K562 (cell line): ENCODE measurements around the gene ATXN7. TPM values are rescaled to one million over a fixed set of nuclear protein-coding genes. Genes with fewer than 3 reads are reported as not detected.

Source experiments
- CHD2 ChIP-seq: IDR thresholded peaks from 2 replicates; pipeline ENCODE4 v1.6.1; 2011; ENCODE audit warnings: low read depth, low read length
- CTCF ChIP-seq, 3 experiments: IDR thresholded peaks in 2 of 3; conservative IDR thresholded peaks in 1 of 3; 2 replicates each; pipeline ENCODE4 v1.5.1; 2011 to 2012; ENCODE audit warnings: low read length in 3 of 3, mild to moderate bottlenecking in 3 of 3, control low read depth in 2 of 3, improper control_type of control experiment in 1 of 3, inconsistent platforms in 1 of 3, low read depth in 1 of 3, mixed read lengths in 1 of 3, moderate library complexity in 1 of 3; ENCODE audit not compliant: insufficient read depth in 2 of 3
- HOMEZ ChIP-seq: fragments of 250-450 bp; sonication (Bioruptor Pico); IDR thresholded peaks from 2 replicates; pipeline ENCODE4 v1.4.0; 2020; ENCODE audit warnings: mild to moderate bottlenecking, moderate library complexity
- RBM25 ChIP-seq: fragments of 200-400 bp; formaldehyde crosslinking; IDR thresholded peaks from 2 replicates; pipeline ENCODE4 v1.6.1; 2018; ENCODE audit warnings: low read length, low read depth, moderate library complexity; ENCODE audit not compliant: severe bottlenecking
- polyA plus RNA-seq, 8 experiments: library from polyadenylated mRNA; depleted of rRNA in 4 of 8; stranded (reverse) in 5 of 8; unstranded in 3 of 8; fragments of >200 nt; fragmentation: Nextera tagmentation in 2 of 8; fragmentation: Illumina TruSeq in 1 of 8; extraction: Ambion mirVana in 2 of 8; extraction: Trizol in 1 of 8; gene quantifications; 2 replicates each; pipeline versions ENCODE4 v1.2.1 to v1.2.3, GENCODE V29; 2011 to 2014; ENCODE audit warnings: inconsistent platforms in 1 of 8, missing spikeins in 1 of 8
- total RNA-seq, 7 experiments: library from RNA; depleted of rRNA in 6 of 7; stranded (reverse); fragments of >200 nt in 6 of 7; fragmentation: Illumina TruSeq in 2 of 7; extraction: Trizol in 2 of 7; gene quantifications; 2 replicates each; pipeline versions ENCODE4 v1.2.1 to v1.2.3, GENCODE V29; 2011 to 2021; ENCODE audit warnings: low replicate concordance in 1 of 7
- TF ChIP-seq, protein P1 (sequence below): fragments of 150-350 bp; IDR thresholded peaks from 2 replicates; pipeline ENCODE4 v1.6.1; 2014; ENCODE audit warnings: low read depth, mild to moderate bottlenecking, low read length, borderline replicate concordance

Gene ATXN7
- total and polyA plus RNA-seq, 9 of the 15 experiments (the other 6 are each of a cell fraction or from before 2014, with no cell fraction given), result 0.41 to 9.2 (median 6.7) TPM

- TF ChIP-seq, protein P1, sequence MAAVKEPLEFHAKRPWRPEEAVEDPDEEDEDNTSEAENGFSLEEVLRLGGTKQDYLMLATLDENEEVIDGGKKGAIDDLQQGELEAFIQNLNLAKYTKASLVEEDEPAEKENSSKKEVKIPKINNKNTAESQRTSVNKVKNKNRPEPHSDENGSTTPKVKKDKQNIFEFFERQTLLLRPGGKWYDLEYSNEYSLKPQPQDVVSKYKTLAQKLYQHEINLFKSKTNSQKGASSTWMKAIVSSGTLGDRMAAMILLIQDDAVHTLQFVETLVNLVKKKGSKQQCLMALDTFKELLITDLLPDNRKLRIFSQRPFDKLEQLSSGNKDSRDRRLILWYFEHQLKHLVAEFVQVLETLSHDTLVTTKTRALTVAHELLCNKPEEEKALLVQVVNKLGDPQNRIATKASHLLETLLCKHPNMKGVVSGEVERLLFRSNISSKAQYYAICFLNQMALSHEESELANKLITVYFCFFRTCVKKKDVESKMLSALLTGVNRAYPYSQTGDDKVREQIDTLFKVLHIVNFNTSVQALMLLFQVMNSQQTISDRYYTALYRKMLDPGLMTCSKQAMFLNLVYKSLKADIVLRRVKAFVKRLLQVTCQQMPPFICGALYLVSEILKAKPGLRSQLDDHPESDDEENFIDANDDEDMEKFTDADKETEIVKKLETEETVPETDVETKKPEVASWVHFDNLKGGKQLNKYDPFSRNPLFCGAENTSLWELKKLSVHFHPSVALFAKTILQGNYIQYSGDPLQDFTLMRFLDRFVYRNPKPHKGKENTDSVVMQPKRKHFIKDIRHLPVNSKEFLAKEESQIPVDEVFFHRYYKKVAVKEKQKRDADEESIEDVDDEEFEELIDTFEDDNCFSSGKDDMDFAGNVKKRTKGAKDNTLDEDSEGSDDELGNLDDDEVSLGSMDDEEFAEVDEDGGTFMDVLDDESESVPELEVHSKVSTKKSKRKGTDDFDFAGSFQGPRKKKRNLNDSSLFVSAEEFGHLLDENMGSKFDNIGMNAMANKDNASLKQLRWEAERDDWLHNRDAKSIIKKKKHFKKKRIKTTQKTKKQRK, result no peak
- TF ChIP-seq CTCF (IDR thresholded peaks at IDR 0.05 in 2 of 3, conservative IDR thresholded peaks at IDR 0.05 in 1 of 3; ENCODE audit: insufficient read depth in 2 of 3, low read depth in 1 of 3, low read length in 3 of 3) (no peak), RBM25 (no peak), HOMEZ (no peak), CHD2 (no peak)
Observed at GRCh38 chr3:63955036-63955650, 91.5 kb downstream of the ATXN7 start (continued).
